ENCODE measurements around the gene PHF14. TPM values are rescaled to one million over a fixed set of nuclear protein-coding genes. Genes with fewer than 3 reads are reported as not detected.
A peak's percentile ranks its signal among the peaks of the same experiment; 100 is the strongest.

Gene PHF14
- total RNA-seq, 1 donor from 2014 or later, result 41.8 TPM

GRCh38 chr7:11206177-11206899, 232.7 kb downstream of the PHF14 start:
- no peaks in the 10 kb centered on the region for H3K36me3 ChIP-seq
- H3K4me1 ChIP-seq, result no peaks in the 10 kb centered on the region
- intact Hi-C loops (cut with DNase I), result no loop called here
- no peaks in the 10 kb centered on the region for H3K27me3 ChIP-seq
- no peak overlapping the region for H3K27ac ChIP-seq
- H3K9me3 ChIP-seq, result no peaks in the 10 kb centered on the region
- TF ChIP-seq CTCF (IDR thresholded peaks at IDR 0.05), result no peak
- no peak overlapping the region for H3K4me3 ChIP-seq
- no peak for DNase-seq (ENCODE audit: low spot score in 2 of 2)

- Histone ChIP-seq H3K4me3 (no peak overlapping the region), H3K9me3 (no peaks in the 10 kb centered on the region), H3K27me3 (no peaks in the 10 kb centered on the region), H3K27ac (no peak overlapping the region), H3K4me1 (no peaks in the 10 kb centered on the region), H3K36me3 (no peaks in the 10 kb centered on the region)
- intact Hi-C loops (cut with DNase I), result no loop called here
- TF ChIP-seq CTCF (IDR thresholded peaks at IDR 0.05), result no peak
- DNase-seq (ENCODE audit: low spot score in 2 of 2), result no peak
These were observed 233.9 kb downstream of the PHF14 start for GRCh38 chr7:11207565-11207964.

GRCh38 chr7:11208883-11209465, 235.3 kb downstream of the PHF14 start:
- no peak for DNase-seq (ENCODE audit: low spot score in 2 of 2)
- H3K4me3 ChIP-seq, result no peak overlapping the region
- H3K4me1 ChIP-seq, result no peaks in the 10 kb centered on the region
- H3K9me3 ChIP-seq, result no peaks in the 10 kb centered on the region
- no peak for TF ChIP-seq CTCF (IDR thresholded peaks at IDR 0.05)
- no peak overlapping the region for H3K27ac ChIP-seq
- intact Hi-C loops (cut with DNase I), result no loop called here
- no peaks in the 10 kb centered on the region for H3K36me3 ChIP-seq
- no peaks in the 10 kb centered on the region for H3K27me3 ChIP-seq

- Histone ChIP-seq H3K27ac (no peak overlapping the region), H3K9me3 (no peaks in the 10 kb centered on the region), H3K4me1 (no peaks in the 10 kb centered on the region), H3K4me3 (no peak overlapping the region), H3K36me3 (no peaks in the 10 kb centered on the region), H3K27me3 (no peaks in the 10 kb centered on the region)
- intact Hi-C loops (cut with DNase I), result no loop called here
- DNase-seq (ENCODE audit: low spot score in 2 of 2), result no peak
- no peak for TF ChIP-seq CTCF (IDR thresholded peaks at IDR 0.05)
These were observed 236.7 kb downstream of the PHF14 start for GRCh38 chr7:11210374-11210773.

- H3K36me3 ChIP-seq, result no peaks in the 10 kb centered on the region
- TF ChIP-seq CTCF (IDR thresholded peaks at IDR 0.05), result peak in 2 of 3 experiments; percentile 73 to 75
- H3K27me3 ChIP-seq, result no peaks in the 10 kb centered on the region
- no peak overlapping the region for H3K4me3 ChIP-seq
- no peak overlapping the region for H3K27ac ChIP-seq
- DNase-seq (ENCODE audit: low spot score in 2 of 2), result peak in 1 of 2 donors; percentile 65
- H3K4me1 ChIP-seq, result no peaks in the 10 kb centered on the region
- intact Hi-C loops (cut with DNase I), result no loop called here
- H3K9me3 ChIP-seq, result no peaks in the 10 kb centered on the region
These were observed 238.5 kb downstream of the PHF14 start for GRCh38 chr7:11212080-11212711.
